Measurements from ENCODE around the gene DEFB132. TPM values are rescaled to one million over a fixed set of nuclear protein-coding genes. Genes with fewer than 3 reads are reported as not detected.

Gene DEFB132
- total and polyA plus RNA-seq, 9 of the 15 experiments (the other 6 are each of a cell fraction or from before 2014, with no cell fraction given) = not detected

GRCh38 chr20:208942-209566, 48.5 kb upstream of the DEFB132 start (continued):
- TF ChIP-seq HMBOX1 (IDR thresholded peaks at IDR 0.05) = peak; percentile 38; the same call in 1 of the 2 replicates
- peak; percentile 27; the same call in 1 of the 2 replicates for TF ChIP-seq BHLHE40 (IDR thresholded peaks at IDR 0.05; ENCODE audit: low read length)
- no peak for TF ChIP-seq HNRNPLL (IDR thresholded peaks at IDR 0.05; ENCODE audit: low read depth, low read length, poor library complexity, severe bottlenecking)
- no peak for TF ChIP-seq ARHGAP35 (IDR thresholded peaks at IDR 0.05; ENCODE audit: partially characterized antibody)
- no peak for TF ChIP-seq RUNX1 (IDR thresholded peaks at IDR 0.05; ENCODE audit: low read depth)
- peak; percentile 49 for TF ChIP-seq DEAF1 (CRISPR knock-in tag; IDR thresholded peaks at IDR 0.05)
- peak; percentile 53 to 70 (median 63) for TF ChIP-seq CTCF (IDR thresholded peaks at IDR 0.05 in 2 of 3, conservative IDR thresholded peaks at IDR 0.05 in 1 of 3; ENCODE audit: insufficient read depth in 2 of 3, low read depth in 1 of 3, low read length in 3 of 3)
- TF ChIP-seq SMARCA5 (IDR thresholded peaks at IDR 0.05) = no peak
- TF ChIP-seq FOXP1 (CRISPR knock-in tag; IDR thresholded peaks at IDR 0.05) = no peak
- TF ChIP-seq PHTF2 (CRISPR knock-in tag; IDR thresholded peaks at IDR 0.05) = no peak
- TF ChIP-seq SMAD2 (IDR thresholded peaks at IDR 0.05; ENCODE audit: low read depth, low read length) = no peak
- no peak for TF ChIP-seq SNIP1 (IDR thresholded peaks at IDR 0.05; ENCODE audit: low read depth)
- peak; percentile 77 to 82 for TF ChIP-seq RAD21 (CRISPR knock-in tag; conservative IDR thresholded peaks at IDR 0.05 in 1 of 2, IDR thresholded peaks at IDR 0.05 in 1 of 2)
- peak in 1 of 2 experiments; percentile 30; a peak in 1 of 4 replicates for TF ChIP-seq MNT (conservative IDR thresholded peaks at IDR 0.05)
- peak; percentile 31 for TF ChIP-seq ATF3 (IDR thresholded peaks at IDR 0.05)
- TF ChIP-seq ATF3 (CRISPR knock-in tag; conservative IDR thresholded peaks at IDR 0.05) = no peak
- TF ChIP-seq ZBED1 (IDR thresholded peaks at IDR 0.05) = no peak
- 0 out of 2 replicates have a peak, but pooled peaks have one; percentile 28 for TF ChIP-seq ARID3A (IDR thresholded peaks at IDR 0.05; ENCODE audit: borderline replicate concordance, low read depth, low read length)
